Endothelial cell of umbilical vein (primary cell): Measurements from ENCODE around the gene MYF6. TPM values are rescaled to one million over a fixed set of nuclear protein-coding genes. Genes with fewer than 3 reads are reported as not detected.

ENCODE experiments used
- BruUV-seq: library from RNA; stranded (reverse); fragments of 400-500 nt; replicated peaks from 2 replicates; lab custom pipeline; 2021; lab: Mats Ljungman, UMichigan
- CTCF ChIA-PET: fragments of 300-600, 350-600 bp; sonication (Branson Sonifier 250); formaldehyde crosslinking; loops from one replicate; lab custom pipeline; 2021; ENCODE audit warnings: antibody characterized with exemption, inconsistent platforms; lab: Charles Lee
- POLR2A ChIA-PET: fragments of 300-600, 350-600 bp; sonication (Branson Sonifier 250); formaldehyde crosslinking; loops from one replicate; lab custom pipeline; 2021; ENCODE audit warnings: antibody characterized with exemption, inconsistent platforms; lab: Charles Lee
- DNase-seq: peaks from one replicate; pipeline ENCODE4 v3.0.0-alpha.2; 2011; ENCODE audit warnings: low read depth, low spot score
- FAIRE-seq: peaks from 2 replicates; lab custom pipeline; 2011; peaks lifted over from hg19 to GRCh38; lab: Jason Lieb, UNC
- H2AFZ ChIP-seq: 2 replicates; pipeline ENCODE4 v1.6.0; 2012; ENCODE audit warnings: low read depth, low read length, control low read depth, inconsistent platforms
- H3K27ac ChIP-seq: 2 replicates; pipeline ENCODE4 v1.5.1; 2011; ENCODE audit warnings: low read depth, mild to moderate bottlenecking, control low read depth, low read length, moderate library complexity; ENCODE audit not compliant: insufficient read depth
- H3K27me3 ChIP-seq, 2 experiments: 2 replicates each; pipeline versions ENCODE4 v1.6.0 to v1.6.1; 2011; ENCODE audit warnings: low read length in 2 of 2, mixed read lengths in 1 of 2; ENCODE audit not compliant: control insufficient read depth in 2 of 2, insufficient read depth in 2 of 2
- H3K36me3 ChIP-seq, 2 experiments: 2 replicates in 1 of 2; 3 replicates in 1 of 2; pipeline ENCODE4 v1.5.1; 2011; ENCODE audit warnings: low read length in 2 of 2, mild to moderate bottlenecking in 1 of 2, moderate library complexity in 1 of 2; ENCODE audit not compliant: control insufficient read depth in 2 of 2, insufficient read depth in 2 of 2; ENCODE audit errors: extremely low read depth in 1 of 2
- H3K4me1 ChIP-seq: 3 replicates; pipeline ENCODE4 v1.5.1; 2011; ENCODE audit warnings: mild to moderate bottlenecking, low read length; ENCODE audit not compliant: control insufficient read depth, insufficient read depth; ENCODE audit errors: extremely low read depth
- H3K4me2 ChIP-seq: 2 replicates; pipeline ENCODE4 v1.6.1; 2011; ENCODE audit warnings: low read length, control low read depth, mixed read lengths; ENCODE audit not compliant: insufficient read depth
- H3K4me3 ChIP-seq, 3 experiments: fragments of 200-600 bp in 1 of 3; sonication (generic), shearing (Covaris generic) in 1 of 3; replicated peaks in 1 of 3; 2 replicates each; pipeline ENCODE4 v1.5.1; 2011 to 2016; ENCODE audit warnings: control low read depth in 3 of 3, low read length in 3 of 3, mild to moderate bottlenecking in 2 of 3, inconsistent platforms in 1 of 3, low read depth in 1 of 3, moderate library complexity in 1 of 3; ENCODE audit not compliant: insufficient read depth in 1 of 3
- H3K79me2 ChIP-seq: 2 replicates; pipeline ENCODE4 v1.6.0; 2012; ENCODE audit warnings: low read length, inconsistent platforms; ENCODE audit not compliant: control insufficient read depth, insufficient read depth
- H3K9ac ChIP-seq: replicated peaks from 2 replicates; pipeline ENCODE3; 2011; ENCODE audit warnings: low read length, control low read depth; ENCODE audit not compliant: insufficient read depth; ENCODE audit errors: extremely low read depth
- H3K9me1 ChIP-seq: replicated peaks from 3 replicates; pipeline ENCODE4 v1.6.0; 2011; ENCODE audit warnings: mild to moderate bottlenecking, low read length; ENCODE audit not compliant: control insufficient read depth, insufficient read depth; ENCODE audit errors: extremely low read depth
- H3K9me3 ChIP-seq: replicated peaks from 2 replicates; pipeline ENCODE4 v1.5.1; 2012; ENCODE audit warnings: low read length, inconsistent platforms; ENCODE audit not compliant: control insufficient read depth, insufficient read depth
- H4K20me1 ChIP-seq: replicated peaks from 2 replicates; pipeline ENCODE3; 2011; ENCODE audit warnings: mild to moderate bottlenecking, low read length; ENCODE audit not compliant: control insufficient read depth, insufficient read depth; ENCODE audit errors: extremely low read depth
- EZH2 ChIP-seq: IDR thresholded peaks from 2 replicates; pipeline ENCODE4 v1.6.1; 2012; ENCODE audit warnings: borderline replicate concordance, low read depth, mild to moderate bottlenecking, moderate library complexity, low read length, inconsistent platforms; ENCODE audit not compliant: severe bottlenecking
- FOS ChIP-seq: IDR thresholded peaks from 2 replicates; pipeline ENCODE4 v1.6.1; 2011; ENCODE audit warnings: mild to moderate bottlenecking, low read length, moderate library complexity, borderline replicate concordance; ENCODE audit not compliant: insufficient read depth
- GATA2 ChIP-seq: IDR thresholded peaks from 2 replicates; pipeline ENCODE4 v1.7.0; 2011; ENCODE audit warnings: low read depth, mild to moderate bottlenecking, moderate library complexity, mixed read lengths, low read length; ENCODE audit not compliant: insufficient read length, insufficient read depth
- JUN ChIP-seq: IDR thresholded peaks from 2 replicates; pipeline ENCODE4 v1.6.1; 2011; ENCODE audit warnings: borderline replicate concordance, low read depth; ENCODE audit not compliant: insufficient read length, insufficient read depth
- MYC ChIP-seq: IDR thresholded peaks from one replicate; pipeline ENCODE4 v1.6.1; 2011; ENCODE audit warnings: mild to moderate bottlenecking, low read depth, low read length
- POLR2A ChIP-seq: IDR thresholded peaks from 2 replicates; pipeline ENCODE4 v1.6.1; 2012; ENCODE audit warnings: low read depth, mild to moderate bottlenecking, control low read depth, low read length
- POLR2AphosphoS5 ChIP-seq: IDR thresholded peaks from 2 replicates; pipeline ENCODE4 v1.6.1; 2012; ENCODE audit warnings: low read depth, mild to moderate bottlenecking, control low read depth, low read length, moderate library complexity; ENCODE audit not compliant: insufficient read depth
- dilution Hi-C: fragments of 300-500 bp; cut with MboI; formaldehyde crosslinking; loops from one replicate; pipeline ENCODE4 v1.15.0; 2019; ENCODE audit warnings: low sequenced_read_pairs; ENCODE audit not compliant: extremely low pct_ligation_motif_present
- intact Hi-C: fragments of 100-400 bp; cut with micrococcal nuclease; formaldehyde crosslinking; loops from one replicate; pipeline ENCODE4 v1.10.0; 2022
- polyA plus RNA-seq, 4 experiments: library from polyadenylated mRNA; depleted of rRNA in 3 of 4; stranded (reverse) in 3 of 4; unstranded in 1 of 4; fragments of >200 nt; gene quantifications; 2 replicates each; pipeline versions ENCODE4 v1.2.1 to v1.2.3, GENCODE V29; 2011 to 2012; ENCODE audit warnings: missing spikeins in 1 of 4
- total RNA-seq: library from RNA; stranded (reverse); gene quantifications from 2 replicates; pipeline ENCODE4 v1.2.3, GENCODE V29; 2021
- TF ChIP-seq, protein P1 (sequence below), 2 donors: IDR thresholded peaks; 1 replicate in 1 of 2; 2 replicates in 1 of 2; pipeline ENCODE4 v1.5.1; 2011; ENCODE audit warnings: low read length in 2 of 2, mild to moderate bottlenecking in 2 of 2, moderate library complexity in 2 of 2, control low read depth in 1 of 2, inconsistent platforms in 1 of 2, low read depth in 1 of 2; ENCODE audit not compliant: insufficient read depth in 1 of 2; ENCODE audit errors: extremely low read depth in 1 of 2
- TF ChIP-seq, protein P2 (sequence below): IDR thresholded peaks from 2 replicates; pipeline ENCODE4 v1.6.1; 2011; ENCODE audit not compliant: insufficient read depth, insufficient read length

Gene MYF6
- total and polyA plus RNA-seq, 2 donors (not counting 3 experiments of a cell fraction or from before 2014, with no cell fraction given) = not detected

DNA sequence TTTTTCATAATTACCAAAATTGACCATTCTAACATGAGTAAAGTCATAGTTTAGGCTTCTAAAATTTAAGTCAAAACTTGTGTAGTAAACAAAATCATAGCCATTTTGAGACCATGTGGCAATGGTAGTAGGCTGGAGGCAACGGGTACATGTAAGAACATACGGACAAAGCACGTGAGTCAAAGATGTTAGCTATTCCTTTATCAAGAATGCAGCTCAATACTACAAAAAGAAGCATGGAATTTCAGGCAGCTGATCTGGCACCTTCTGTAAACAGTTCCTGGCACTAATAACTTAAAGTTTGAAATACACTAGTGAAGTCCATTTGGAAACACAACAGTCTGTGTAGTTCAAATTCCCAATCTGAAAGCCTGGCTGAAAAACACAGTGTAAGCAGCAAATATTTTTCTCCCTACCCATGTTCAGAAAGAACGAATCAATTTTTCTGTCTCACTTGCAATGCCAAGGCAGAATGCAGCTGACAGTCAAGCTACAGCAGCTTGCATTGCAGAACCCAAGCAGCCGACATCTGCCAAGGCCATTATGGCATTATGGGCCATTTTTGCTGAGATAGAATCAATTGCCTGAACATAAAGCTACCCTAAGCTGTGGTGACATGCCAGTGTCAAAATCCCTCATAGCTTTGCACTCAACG is 38.5 kb downstream of the MYF6 start:
- DNase-seq (no peak), FAIRE-seq (no peak)
- Histone ChIP-seq H3K79me2 (no peaks in the 10 kb centered on the region), H3K36me3 (no peaks in the 10 kb centered on the region), H4K20me1 (no peaks in the 10 kb centered on the region), H3K27ac (no peak overlapping the region), H2AFZ (no peak overlapping the region), H3K9me1 (no peaks in the 10 kb centered on the region), H3K9ac (no peak overlapping the region), H3K4me3 (no peak overlapping the region), H3K4me1 (no peaks in the 10 kb centered on the region), H3K27me3 (no peaks in the 10 kb centered on the region), H3K9me3 (no peaks in the 10 kb centered on the region), H3K4me2 (no peak overlapping the region)
- TF ChIP-seq JUN (no peak), FOS (no peak), POLR2A (no peak), MYC (no peak), EZH2 (no peak), POLR2AphosphoS5 (no peak), GATA2 (no peak)
- TF ChIP-seq, protein P1, sequence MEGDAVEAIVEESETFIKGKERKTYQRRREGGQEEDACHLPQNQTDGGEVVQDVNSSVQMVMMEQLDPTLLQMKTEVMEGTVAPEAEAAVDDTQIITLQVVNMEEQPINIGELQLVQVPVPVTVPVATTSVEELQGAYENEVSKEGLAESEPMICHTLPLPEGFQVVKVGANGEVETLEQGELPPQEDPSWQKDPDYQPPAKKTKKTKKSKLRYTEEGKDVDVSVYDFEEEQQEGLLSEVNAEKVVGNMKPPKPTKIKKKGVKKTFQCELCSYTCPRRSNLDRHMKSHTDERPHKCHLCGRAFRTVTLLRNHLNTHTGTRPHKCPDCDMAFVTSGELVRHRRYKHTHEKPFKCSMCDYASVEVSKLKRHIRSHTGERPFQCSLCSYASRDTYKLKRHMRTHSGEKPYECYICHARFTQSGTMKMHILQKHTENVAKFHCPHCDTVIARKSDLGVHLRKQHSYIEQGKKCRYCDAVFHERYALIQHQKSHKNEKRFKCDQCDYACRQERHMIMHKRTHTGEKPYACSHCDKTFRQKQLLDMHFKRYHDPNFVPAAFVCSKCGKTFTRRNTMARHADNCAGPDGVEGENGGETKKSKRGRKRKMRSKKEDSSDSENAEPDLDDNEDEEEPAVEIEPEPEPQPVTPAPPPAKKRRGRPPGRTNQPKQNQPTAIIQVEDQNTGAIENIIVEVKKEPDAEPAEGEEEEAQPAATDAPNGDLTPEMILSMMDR (IDR thresholded peaks at IDR 0.05; ENCODE audit: extremely low read depth in 1 of 2, insufficient read depth in 1 of 2, low read depth in 1 of 2, low read length in 2 of 2) = no peak
- TF ChIP-seq, protein P2, sequence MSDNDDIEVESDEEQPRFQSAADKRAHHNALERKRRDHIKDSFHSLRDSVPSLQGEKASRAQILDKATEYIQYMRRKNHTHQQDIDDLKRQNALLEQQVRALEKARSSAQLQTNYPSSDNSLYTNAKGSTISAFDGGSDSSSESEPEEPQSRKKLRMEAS = no peak
- BruUV-seq = no TSS peak
- POLR2A ChIA-PET = no interaction called here
- dilution Hi-C loops = no loop called here
- intact Hi-C loops = no loop called here
- CTCF ChIA-PET = no interaction called here
